VCaP (cell line): ENCODE data around the gene PHF19.

Experiments used
- H3K27ac ChIP-seq: fragments of 450-650 bp; 2 replicates; pipeline ENCODE4 v1.5.1; 2017
- TF ChIP-seq, protein P1 (sequence below): fragments of 450-650 bp; conservative IDR thresholded peaks from 2 replicates; pipeline ENCODE4 v1.5.1; 2017; ENCODE audit warnings: mild to moderate bottlenecking, moderate library complexity

PHF19 gene

DNA sequence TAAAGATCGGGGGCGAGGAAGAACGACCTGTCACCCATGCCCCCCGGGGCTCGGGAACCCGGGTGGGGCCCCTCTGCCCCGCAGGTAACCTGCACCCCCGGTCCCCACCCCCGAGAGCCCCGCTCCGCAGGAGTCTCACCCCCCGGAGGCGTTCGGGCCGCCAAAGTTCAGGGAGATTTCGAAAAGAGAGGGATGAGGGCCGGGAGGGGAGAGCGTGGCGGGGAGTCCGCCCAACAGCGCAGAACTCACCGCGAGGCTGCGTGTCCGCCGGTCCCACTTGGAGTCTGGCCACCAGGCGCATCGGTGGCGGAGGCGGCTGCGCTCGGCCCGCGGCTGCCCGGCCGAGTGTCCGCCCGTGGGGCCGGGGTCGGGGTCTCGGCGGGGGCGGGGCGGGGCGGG, at the start of gene PHF19:
Gene PHF19 (minus strand): TSS at position 347 of the 399 bp plus-strand sequence. CDS start 2,447 bp downstream, outside the sequence.
- TF ChIP-seq, protein P1, sequence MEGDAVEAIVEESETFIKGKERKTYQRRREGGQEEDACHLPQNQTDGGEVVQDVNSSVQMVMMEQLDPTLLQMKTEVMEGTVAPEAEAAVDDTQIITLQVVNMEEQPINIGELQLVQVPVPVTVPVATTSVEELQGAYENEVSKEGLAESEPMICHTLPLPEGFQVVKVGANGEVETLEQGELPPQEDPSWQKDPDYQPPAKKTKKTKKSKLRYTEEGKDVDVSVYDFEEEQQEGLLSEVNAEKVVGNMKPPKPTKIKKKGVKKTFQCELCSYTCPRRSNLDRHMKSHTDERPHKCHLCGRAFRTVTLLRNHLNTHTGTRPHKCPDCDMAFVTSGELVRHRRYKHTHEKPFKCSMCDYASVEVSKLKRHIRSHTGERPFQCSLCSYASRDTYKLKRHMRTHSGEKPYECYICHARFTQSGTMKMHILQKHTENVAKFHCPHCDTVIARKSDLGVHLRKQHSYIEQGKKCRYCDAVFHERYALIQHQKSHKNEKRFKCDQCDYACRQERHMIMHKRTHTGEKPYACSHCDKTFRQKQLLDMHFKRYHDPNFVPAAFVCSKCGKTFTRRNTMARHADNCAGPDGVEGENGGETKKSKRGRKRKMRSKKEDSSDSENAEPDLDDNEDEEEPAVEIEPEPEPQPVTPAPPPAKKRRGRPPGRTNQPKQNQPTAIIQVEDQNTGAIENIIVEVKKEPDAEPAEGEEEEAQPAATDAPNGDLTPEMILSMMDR: no peak
- H3K27ac ChIP-seq: peak within 1 kb of the TSS; percentile 94

DNA sequence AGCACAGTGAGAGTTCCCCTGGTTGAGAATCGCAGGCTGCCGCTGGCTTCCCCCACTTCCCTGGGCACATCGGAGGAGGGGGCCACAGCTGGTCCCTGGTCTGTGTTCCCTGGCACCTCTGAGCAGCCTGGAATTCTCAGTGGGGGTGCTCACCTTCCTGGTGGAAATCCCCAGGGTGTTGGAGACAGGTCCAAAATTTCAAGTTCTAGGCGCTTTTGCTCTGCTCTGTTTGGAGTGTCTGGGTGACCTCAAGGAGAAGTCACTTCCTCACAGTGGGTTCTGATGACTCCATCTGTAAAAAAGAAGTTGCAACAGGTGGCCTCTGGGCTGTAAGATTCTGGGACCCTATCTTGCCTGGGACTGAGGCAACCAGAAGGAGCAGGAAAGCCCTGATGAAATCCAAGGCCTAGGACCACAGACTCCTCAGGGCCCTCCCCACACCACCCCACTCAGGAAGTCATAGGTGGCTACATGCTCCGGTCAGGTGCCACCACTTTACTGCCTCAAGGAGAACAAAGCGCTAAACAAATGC, 49.5 kb upstream of the PHF19 start, which contains the start of gene TRAF1:
Gene TRAF1 (minus strand): TSS at position 400 of the 532 bp plus-strand sequence. CDS start 721 bp downstream, outside the sequence.
- H3K27ac ChIP-seq: no peak within 1 kb of the TSS
- TF ChIP-seq, protein P1: no peak

DNA sequence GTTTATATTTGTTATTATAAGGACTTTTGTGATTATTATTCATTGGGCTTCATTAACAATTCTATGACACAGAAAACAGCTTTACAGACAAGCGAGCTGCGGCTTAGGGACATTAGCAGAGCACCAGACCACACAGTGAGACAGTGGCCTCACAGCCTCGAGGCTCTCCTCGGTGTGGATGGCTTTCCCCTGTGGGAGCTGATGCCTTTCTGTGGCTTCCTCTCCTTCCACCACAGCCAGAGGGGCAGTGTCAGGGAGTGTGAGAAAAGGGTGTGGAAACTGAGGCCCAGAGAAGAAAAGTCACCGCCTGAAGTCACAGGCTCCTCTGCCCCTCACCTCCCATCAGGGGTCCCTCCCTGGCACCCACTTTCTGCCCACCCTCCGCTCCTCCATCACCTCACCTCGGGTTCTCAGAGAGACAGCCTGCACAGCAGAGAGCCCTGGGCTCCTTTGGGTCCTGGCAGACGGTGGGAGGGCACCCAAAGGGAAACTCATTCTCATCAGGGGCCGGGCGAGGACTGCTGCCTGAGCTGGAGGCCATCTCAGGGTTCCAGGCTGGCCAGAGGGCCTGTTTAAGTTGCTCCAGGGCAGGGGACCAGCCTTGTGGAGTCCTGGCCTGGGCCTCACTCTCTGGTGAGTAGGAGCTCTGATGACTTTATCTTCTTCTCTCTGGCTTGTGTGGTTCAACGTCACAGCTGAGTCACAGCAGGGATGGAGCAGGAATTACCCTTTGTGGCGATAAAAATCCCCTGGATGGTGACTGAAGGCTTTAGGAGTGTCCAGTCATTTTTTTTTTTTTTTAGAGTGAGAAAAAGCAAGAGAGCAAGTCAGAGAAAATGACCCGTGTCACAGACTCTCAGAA, 48.8 kb upstream of the PHF19 start:
- TF ChIP-seq, protein P1: no peak
- no peak overlapping the region for H3K27ac ChIP-seq

DNA sequence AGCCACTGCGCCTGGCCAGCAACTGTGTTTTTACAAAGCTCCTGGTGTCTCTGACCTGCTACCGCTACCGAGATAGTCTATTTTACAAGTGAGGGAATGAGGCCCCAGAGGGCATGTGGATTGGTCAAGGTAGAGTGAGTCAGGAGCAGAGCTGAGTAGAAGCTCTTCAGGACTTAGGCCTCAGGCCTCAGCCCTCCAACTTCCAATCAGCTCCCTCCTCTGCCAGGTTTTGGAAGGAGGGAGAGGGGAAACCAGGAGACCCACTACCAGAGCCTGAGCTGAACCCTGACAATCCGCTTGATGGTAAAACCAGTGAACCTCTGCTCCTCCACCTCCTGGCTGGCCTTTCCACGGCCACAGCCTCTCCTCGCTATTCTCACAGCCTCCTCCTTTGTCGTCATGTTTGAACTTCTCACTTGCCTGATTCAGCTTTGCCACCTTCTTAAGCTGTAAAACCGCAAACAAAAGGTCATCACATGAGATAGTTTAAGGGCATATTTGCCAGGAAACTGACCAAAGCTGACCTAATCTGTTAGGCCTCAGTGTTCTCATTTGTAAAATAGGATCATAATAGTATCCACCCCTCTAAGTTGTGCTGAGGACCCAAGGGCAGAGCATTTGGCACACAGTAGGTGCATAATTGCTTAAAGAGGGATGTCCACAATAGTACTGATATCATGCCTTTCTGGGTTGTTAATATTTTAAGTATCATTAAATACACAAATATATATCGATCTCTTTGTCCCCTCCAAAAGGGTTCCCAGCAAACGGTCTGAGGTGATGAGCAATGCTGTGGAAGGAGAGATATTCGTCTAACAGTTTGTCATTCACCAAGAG, 47.9 kb upstream of the PHF19 start:
- TF ChIP-seq, protein P1: no peak
- H3K27ac ChIP-seq: no peak overlapping the region

DNA sequence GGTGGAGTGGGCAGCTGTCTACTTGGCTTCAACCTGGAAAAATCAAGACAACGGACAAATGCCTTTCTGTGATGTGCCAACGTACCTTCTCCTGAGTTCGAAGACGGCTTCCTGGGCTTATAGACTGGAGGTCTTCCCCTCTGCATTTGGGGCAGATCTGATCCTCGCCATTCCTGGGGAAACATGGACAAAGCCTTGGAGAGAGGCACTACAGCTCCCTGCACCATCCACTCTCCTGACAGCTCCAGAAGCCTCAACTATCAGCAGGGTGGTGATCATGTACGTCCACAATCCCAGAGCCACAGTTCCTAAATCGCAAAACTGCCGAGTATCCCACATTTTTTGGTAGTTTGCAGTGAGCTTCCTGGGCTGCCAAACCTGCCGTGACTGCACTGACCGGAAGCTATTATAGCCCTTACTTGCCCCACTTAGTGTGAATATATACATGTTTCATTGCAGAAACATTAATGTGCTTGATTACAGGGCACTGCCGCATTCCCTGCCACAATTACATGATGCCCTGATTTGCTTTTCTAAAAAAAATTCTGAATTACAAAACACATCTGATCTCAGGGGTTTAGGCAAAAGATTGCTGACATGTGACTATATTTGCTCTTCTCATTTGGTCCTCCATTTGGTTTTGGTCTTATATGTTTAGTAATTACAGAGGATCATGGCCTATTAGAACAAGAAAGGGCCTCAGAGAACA, 46.8 kb upstream of the PHF19 start:
- TF ChIP-seq, protein P1: no peak
- no peak overlapping the region for H3K27ac ChIP-seq

DNA sequence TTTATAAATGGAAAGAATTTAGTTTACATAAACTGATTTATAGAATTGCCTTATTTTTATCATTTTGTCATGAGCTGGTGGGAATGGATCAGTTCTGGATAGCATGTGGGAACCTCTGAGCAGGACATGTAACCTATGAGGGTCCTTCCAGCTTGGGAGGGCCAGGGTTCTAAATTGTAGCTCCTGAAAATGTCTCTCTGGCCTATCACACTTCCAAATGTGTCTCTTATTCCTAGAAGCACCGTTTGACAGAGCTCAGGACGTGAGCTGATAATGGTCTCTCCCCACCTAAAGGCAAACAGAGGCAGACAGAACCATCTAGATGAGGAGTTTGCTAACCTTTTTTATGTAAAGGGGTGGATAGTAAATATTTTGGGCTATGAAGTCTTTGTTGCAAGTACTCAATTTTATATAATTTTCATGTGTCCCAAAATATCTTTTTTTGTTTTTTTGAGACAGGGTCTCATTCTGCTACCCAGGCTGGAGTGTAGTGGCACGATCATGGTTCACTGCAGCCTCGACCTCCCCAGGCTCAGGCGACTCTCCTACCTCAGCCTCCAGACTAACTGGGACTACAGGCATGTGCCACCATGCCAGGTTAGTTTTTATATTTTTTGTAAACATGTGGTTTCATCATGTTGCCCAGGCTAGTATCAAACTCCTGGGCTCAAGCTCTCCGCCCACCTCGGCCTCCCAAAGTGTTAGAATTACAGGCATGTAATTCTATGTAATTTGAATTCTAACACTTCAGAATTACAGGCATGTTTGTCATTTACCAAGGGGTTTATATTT, 45.6 kb upstream of the PHF19 start:
- TF ChIP-seq, protein P1: no peak
- peak overlapping the region; percentile 19; the same call in 1 of the 2 replicates for H3K27ac ChIP-seq
